MM.1S (cell line): ENCODE data around the gene MAPK11.

Source experiments
- DNase-seq: peaks from one replicate; pipeline ENCODE4 v3.0.0-alpha.2; 2015
- H2AFZ ChIP-seq: fragments of 300-600 bp; sonication (generic); 2 replicates; pipeline ENCODE4 v1.6.0; 2016; ENCODE audit warnings: antibody characterized with exemption, low read length
- H3F3A ChIP-seq: fragments of 300-600 bp; sonication (generic); 2 replicates; pipeline ENCODE4 v1.6.1; 2016; ENCODE audit warnings: mild to moderate bottlenecking, antibody characterized with exemption, low read length, moderate library complexity, mixed read lengths; ENCODE audit not compliant: insufficient read depth
- H3K27ac ChIP-seq: fragments of 300-600 bp; sonication (generic); 2 replicates; pipeline ENCODE4 v1.5.1; 2016; ENCODE audit warnings: mild to moderate bottlenecking, low read length
- H3K27me3 ChIP-seq: fragments of 300-600 bp; sonication (generic); replicated peaks from 2 replicates; pipeline ENCODE4 v1.6.0; 2016; ENCODE audit warnings: low read length; ENCODE audit not compliant: insufficient read depth
- H3K36me3 ChIP-seq: fragments of 300-600 bp; sonication (generic); replicated peaks from 2 replicates; pipeline ENCODE4 v1.6.1; 2016; ENCODE audit warnings: mild to moderate bottlenecking, low read length, mixed read lengths; ENCODE audit not compliant: insufficient read depth
- H3K4me1 ChIP-seq: fragments of 300-600 bp; sonication (generic); 2 replicates; pipeline ENCODE4 v1.6.1; 2016; ENCODE audit warnings: low read length, mixed read lengths
- H3K4me2 ChIP-seq: fragments of 300-600 bp; sonication (generic); 2 replicates; pipeline ENCODE4 v1.6.0; 2016; ENCODE audit warnings: low read depth, low read length
- H3K4me3 ChIP-seq: fragments of 300-600 bp; sonication (generic); 2 replicates; pipeline ENCODE4 v1.5.1; 2016; ENCODE audit warnings: low read length, mixed read lengths
- H3K79me2 ChIP-seq: fragments of 300-600 bp; sonication (generic); 2 replicates; pipeline ENCODE4 v1.6.1; 2016; ENCODE audit warnings: mixed run types, low read length, mixed read lengths
- H3K9ac ChIP-seq: fragments of 300-600 bp; sonication (generic); 2 replicates; pipeline ENCODE4 v1.6.1; 2016; ENCODE audit warnings: low read length, mixed read lengths
- H3K9me2 ChIP-seq: fragments of 300-600 bp; sonication (generic); replicated peaks from 2 replicates; pipeline ENCODE4 v1.6.1; 2016; ENCODE audit warnings: mild to moderate bottlenecking, low read length, mixed read lengths; ENCODE audit not compliant: insufficient read depth
- H3K9me3 ChIP-seq: fragments of 300-600 bp; sonication (generic); replicated peaks from 2 replicates; pipeline ENCODE4 v1.6.1; 2016; ENCODE audit warnings: mild to moderate bottlenecking, low read length, mixed read lengths; ENCODE audit not compliant: insufficient read depth
- H4K20me1 ChIP-seq: fragments of 300-600 bp; sonication (generic); 2 replicates; pipeline ENCODE4 v1.6.1; 2016; ENCODE audit warnings: mild to moderate bottlenecking, low read length, moderate library complexity, mixed read lengths; ENCODE audit not compliant: insufficient read depth
- CTCF ChIP-seq: fragments of 300-600 bp; sonication (generic); IDR thresholded peaks from 2 replicates; pipeline ENCODE4 v1.5.1; 2016; ENCODE audit warnings: antibody characterized with exemption, low read length, mixed read lengths
- EZH2 ChIP-seq: fragments of 300-600 bp; sonication (generic); optimal IDR thresholded peaks from 2 replicates; pipeline ENCODE3; 2017; ENCODE audit warnings: low read depth, mild to moderate bottlenecking, antibody characterized with exemption, low read length, mixed read lengths
- EZH2phosphoT487 ChIP-seq: fragments of 300-600 bp; sonication (generic); IDR thresholded peaks from 2 replicates; pipeline ENCODE4 v1.6.1; 2018; ENCODE audit warnings: antibody characterized with exemption, low read length

Gene MAPK11

GRCh38 chr22:50272044-50272802 lies 2.0 kb upstream of the MAPK11 start:
- TF ChIP-seq EZH2phosphoT487 = no peak
- TF ChIP-seq CTCF = no peak
- no peak for TF ChIP-seq EZH2
- Histone ChIP-seq H3K9me3 (no peaks in the 10 kb centered on the region), H2AFZ (no peak overlapping the region), H3K27me3 (peaks cover 20% of the 10 kb centered on the region), H3K4me1 (peaks cover 14% of the 10 kb centered on the region; the same call in 1 of the 2 replicates), H4K20me1 (no peaks in the 10 kb centered on the region), H3K9ac (no peak overlapping the region), H3F3A (peaks cover 15% of the 10 kb centered on the region), H3K9me2 (no peaks in the 10 kb centered on the region), H3K4me3 (no peak overlapping the region), H3K79me2 (no peaks in the 10 kb centered on the region), H3K36me3 (no peaks in the 10 kb centered on the region), H3K27ac (no peak overlapping the region), H3K4me2 (no peak overlapping the region)
- no peak for DNase-seq

GRCh38 chr22:50271519-50271970 lies 1.4 kb upstream of the MAPK11 start:
- Histone ChIP-seq H3K36me3 (no peaks in the 10 kb centered on the region), H2AFZ (no peak overlapping the region), H3K9me3 (no peaks in the 10 kb centered on the region), H3K4me1 (peaks cover 12% of the 10 kb centered on the region; the same call in 1 of the 2 replicates), H3K27me3 (peaks cover 20% of the 10 kb centered on the region), H3K27ac (no peak overlapping the region), H3K9ac (no peak overlapping the region), H3F3A (peaks cover 13% of the 10 kb centered on the region; the same call in 1 of the 2 replicates), H3K9me2 (no peaks in the 10 kb centered on the region), H3K79me2 (no peaks in the 10 kb centered on the region), H3K4me3 (peak overlapping the region; percentile 68), H4K20me1 (no peaks in the 10 kb centered on the region), H3K4me2 (peak overlapping the region; percentile 99)
- TF ChIP-seq EZH2phosphoT487 (no peak), CTCF (0 out of 2 replicates have a peak, but pooled peaks have one; percentile 4)
- peak; percentile 61 for DNase-seq

GRCh38 chr22:50270666-50271394 lies 650 bp upstream of the MAPK11 start:
- H4K20me1 ChIP-seq = no peaks in the 10 kb centered on the region
- no peak overlapping the region for H3K27ac ChIP-seq
- H3K9me3 ChIP-seq = no peaks in the 10 kb centered on the region
- no peaks in the 10 kb centered on the region for H3K9me2 ChIP-seq
- peak overlapping the region; percentile 68 for H3K4me3 ChIP-seq
- peaks cover 9% of the 10 kb centered on the region; the same call in 1 of the 2 replicates for H3K4me1 ChIP-seq
- peak overlapping the region; percentile 83 for H2AFZ ChIP-seq
- H3K9ac ChIP-seq = no peak overlapping the region
- peaks cover 12% of the 10 kb centered on the region; the same call in 1 of the 2 replicates for H3F3A ChIP-seq
- DNase-seq = peak; percentile 52
- H3K27me3 ChIP-seq = peaks cover 20% of the 10 kb centered on the region
- peak overlapping the region; percentile 99 for H3K4me2 ChIP-seq
- TF ChIP-seq EZH2phosphoT487 = no peak
- no peak for TF ChIP-seq EZH2
- no peak for TF ChIP-seq CTCF
- H3K79me2 ChIP-seq = no peaks in the 10 kb centered on the region
- H3K36me3 ChIP-seq = no peaks in the 10 kb centered on the region
